ENCODE data around the gene RBBP8.

The RBBP8 gene

GRCh38 chr18:23063502-23063901, 130.4 kb downstream of the RBBP8 start:
- DNase-seq (ENCODE audit: low spot score), result no peak

- no peak for DNase-seq (ENCODE audit: low spot score)
Observed at GRCh38 chr18:23065234-23065806, 132.2 kb downstream of the RBBP8 start.

- DNase-seq (ENCODE audit: low spot score), result no peak
Observed at GRCh38 chr18:23066060-23066459, 132.9 kb downstream of the RBBP8 start.

GRCh38 chr18:23066504-23067039, 133.4 kb downstream of the RBBP8 start:
- no peak for DNase-seq (ENCODE audit: low spot score)

GRCh38 chr18:23067236-23067635, 134.1 kb downstream of the RBBP8 start:
- no peak for DNase-seq (ENCODE audit: low spot score)

- no peak for DNase-seq (ENCODE audit: low spot score)
Observed at GRCh38 chr18:23068011-23068410, 134.9 kb downstream of the RBBP8 start.

GRCh38 chr18:23068570-23069310, 135.6 kb downstream of the RBBP8 start:
- no peak for DNase-seq (ENCODE audit: low spot score)

GRCh38 chr18:23069481-23069880, 136.4 kb downstream of the RBBP8 start:
- peak; percentile 36 for DNase-seq (ENCODE audit: low spot score)

- no peak for DNase-seq (ENCODE audit: low spot score)
Observed at GRCh38 chr18:23069898-23070297, 136.8 kb downstream of the RBBP8 start.

GRCh38 chr18:23071285-23071684, 138.2 kb downstream of the RBBP8 start:
- peak; percentile 84 for DNase-seq (ENCODE audit: low spot score)

- no peak for DNase-seq (ENCODE audit: low spot score)
Observed at GRCh38 chr18:23072079-23072478, 139.0 kb downstream of the RBBP8 start.

GRCh38 chr18:23073996-23074606, 141.0 kb downstream of the RBBP8 start:
- DNase-seq (ENCODE audit: low spot score), result no peak
